ENCODE results near the gene CMTM7.
"Not testable (repeated sequence)": the region's sequence is repeated elsewhere in the genome, so short reads cannot be mapped to it uniquely, and the experiment has no call there.

CMTM7 gene

GRCh38 chr3:32460817-32461496 is 69.3 kb downstream of the CMTM7 start:
- DNase-seq: not testable (repeated sequence)

GRCh38 chr3:32462191-32462986 is 70.7 kb downstream of the CMTM7 start:
- DNase-seq: not testable (repeated sequence)

- DNase-seq: not testable (repeated sequence)
Observed at GRCh38 chr3:32463415-32463814, 71.8 kb downstream of the CMTM7 start.

GRCh38 chr3:32464726-32465125 is 73.1 kb downstream of the CMTM7 start:
- DNase-seq: not testable (repeated sequence)

- not testable (repeated sequence) for DNase-seq
Observed at GRCh38 chr3:32466808-32467207, 75.2 kb downstream of the CMTM7 start.

GRCh38 chr3:32467333-32468070 is 75.8 kb downstream of the CMTM7 start:
- peak; percentile 81 for DNase-seq

GRCh38 chr3:32469151-32469874 is 77.7 kb downstream of the CMTM7 start:
- no peak for DNase-seq

GRCh38 chr3:32470362-32470761 is 78.7 kb downstream of the CMTM7 start:
- no peak for DNase-seq

- DNase-seq: no peak
Observed at GRCh38 chr3:32471246-32471645, 79.6 kb downstream of the CMTM7 start.

- not testable (repeated sequence) for DNase-seq
Observed at GRCh38 chr3:32472151-32472550, 80.5 kb downstream of the CMTM7 start.

GRCh38 chr3:32474201-32474600 is 82.5 kb downstream of the CMTM7 start:
- no peak for DNase-seq

GRCh38 chr3:32480604-32481003 is 89.0 kb downstream of the CMTM7 start:
- DNase-seq: no peak

GRCh38 chr3:32481791-32482631 is 90.4 kb downstream of the CMTM7 start:
- no peak for DNase-seq

- DNase-seq: no peak
Observed at GRCh38 chr3:32482693-32483092, 91.0 kb downstream of the CMTM7 start.

- DNase-seq: no peak
Observed at GRCh38 chr3:32483772-32484171, 92.1 kb downstream of the CMTM7 start.

GRCh38 chr3:32484436-32484835 is 92.8 kb downstream of the CMTM7 start:
- no peak for DNase-seq

- DNase-seq: no peak
Observed at GRCh38 chr3:32487781-32488473, 96.3 kb downstream of the CMTM7 start.

GRCh38 chr3:32488474-32489008 is 96.9 kb downstream of the CMTM7 start:
- DNase-seq: no peak

GRCh38 chr3:32492684-32493436 is 101.2 kb downstream of the CMTM7 start:
- no peak for DNase-seq

Data from activated CD4-positive, alpha-beta T cell treated with anti-CD3 and anti-CD28 coated beads for 48 hours (primary cell).